Measurements from ENCODE around the gene MED15.
"Not testable (repeated sequence)": the region's sequence is repeated elsewhere in the genome, so short reads cannot be mapped to it uniquely, and the experiment has no call there.

MED15 gene

GRCh38 chr22:20606041-20606783 lies 98.8 kb downstream of the MED15 start:
- DNase-seq, result no peak

- no peak for DNase-seq
Measured at GRCh38 chr22:20606784-20607128, 99.3 kb downstream of the MED15 start.

GRCh38 chr22:20607157-20607907 lies 99.9 kb downstream of the MED15 start:
- DNase-seq, result no peak

GRCh38 chr22:20610243-20610686 lies 102.9 kb downstream of the MED15 start:
- no peak for DNase-seq

- DNase-seq, result no peak
Measured at GRCh38 chr22:20610757-20611156, 103.3 kb downstream of the MED15 start.

- DNase-seq, result no peak
Measured at GRCh38 chr22:20611418-20611817, 104.0 kb downstream of the MED15 start.

GRCh38 chr22:20613301-20613700 lies 105.9 kb downstream of the MED15 start:
- no peak for DNase-seq

GRCh38 chr22:20615021-20615420 lies 107.6 kb downstream of the MED15 start:
- DNase-seq, result no peak

- no peak for DNase-seq
Measured at GRCh38 chr22:20615533-20616450, 108.4 kb downstream of the MED15 start.

GRCh38 chr22:20616451-20617043 lies 109.1 kb downstream of the MED15 start:
- no peak for DNase-seq

GRCh38 chr22:20618488-20618887 lies 111.1 kb downstream of the MED15 start:
- DNase-seq, result no peak

- DNase-seq, result no peak
Measured at GRCh38 chr22:20619045-20619892, 111.9 kb downstream of the MED15 start.

GRCh38 chr22:20619893-20620194 lies 112.4 kb downstream of the MED15 start:
- not testable (repeated sequence) for DNase-seq

GRCh38 chr22:20621162-20621561 lies 113.8 kb downstream of the MED15 start:
- DNase-seq, result no peak

GRCh38 chr22:20622650-20623339 lies 115.4 kb downstream of the MED15 start:
- no peak for DNase-seq

GRCh38 chr22:20624161-20624616 lies 116.8 kb downstream of the MED15 start:
- no peak for DNase-seq

GRCh38 chr22:20625270-20625669 lies 117.9 kb downstream of the MED15 start:
- no peak for DNase-seq

GRCh38 chr22:20626811-20627210 lies 119.4 kb downstream of the MED15 start:
- no peak for DNase-seq

- DNase-seq, result no peak
Measured at GRCh38 chr22:20627432-20627831, 120.0 kb downstream of the MED15 start.

- DNase-seq, result no peak
Measured at GRCh38 chr22:20628081-20628939, 120.9 kb downstream of the MED15 start.
